Kidney (tissue), 14 donors: ENCODE data around the gene LIN7C. TPM values are rescaled to one million over a fixed set of nuclear protein-coding genes. Genes with fewer than 3 reads are reported as not detected.

Experiments
- DNase-seq, 5 donors: peaks; one replicate each; pipeline ENCODE4 v3.0.0-alpha.2; 2013 to 2020
- FAIRE-seq: peaks from 2 replicates; lab custom pipeline; 2012; peaks lifted over from hg19 to GRCh38; lab: Jason Lieb, UNC
- H3K27ac ChIP-seq, 2 donors: one replicate each; pipeline ENCODE4 v1.7.0; 2013; ENCODE audit warnings: low read depth in 2 of 2, low read length in 2 of 2, inconsistent platforms in 1 of 2
- H3K27me3 ChIP-seq: one replicate; pipeline ENCODE4 v1.7.1; 2013; ENCODE audit warnings: low read length, inconsistent platforms; ENCODE audit not compliant: control insufficient read depth, insufficient read depth
- H3K36me3 ChIP-seq, 3 donors: one replicate each; pipeline versions ENCODE4 v1.7.0 to v1.7.1; 2013; ENCODE audit warnings: low read length in 3 of 3, control low read depth in 1 of 3, inconsistent platforms in 1 of 3; ENCODE audit not compliant: insufficient read depth in 3 of 3, control insufficient read depth in 2 of 3
- H3K4me1 ChIP-seq, 3 donors: one replicate each; pipeline versions ENCODE4 v1.7.0 to v1.7.1; 2013; ENCODE audit warnings: low read length in 3 of 3, inconsistent platforms in 1 of 3, low read depth in 1 of 3; ENCODE audit not compliant: control insufficient read depth in 2 of 3, insufficient read depth in 2 of 3
- H3K4me3 ChIP-seq, 3 donors: one replicate each; pipeline versions ENCODE4 v1.7.0 to v1.8.1; 2013; ENCODE audit warnings: low read length in 3 of 3, control low read depth in 1 of 3, inconsistent platforms in 1 of 3
- H3K9ac ChIP-seq, 3 donors: one replicate each; pipeline versions ENCODE4 v1.7.0 to v1.7.1; 2013; ENCODE audit warnings: low read length in 3 of 3, control low read depth in 1 of 3, inconsistent platforms in 1 of 3
- H3K9me3 ChIP-seq, 3 donors: one replicate each; pipeline versions ENCODE4 v1.7.0 to v1.7.1; 2013; ENCODE audit warnings: low read length in 3 of 3, control low read depth in 1 of 3, inconsistent platforms in 1 of 3; ENCODE audit not compliant: control insufficient read depth in 2 of 3, insufficient read depth in 1 of 3
- CTCF ChIP-seq: IDR thresholded peaks from 3 replicates; pipeline ENCODE4 v1.5.1; 2012; ENCODE audit warnings: mild to moderate bottlenecking, moderate library complexity, borderline replicate concordance; ENCODE audit not compliant: insufficient read depth; ENCODE audit errors: extremely low read depth
- intact Hi-C: fragments of 100-400 bp; cut with DNase I; formaldehyde crosslinking; loops from one replicate; pipeline ENCODE4 v1.11.1; 2022
- polyA plus RNA-seq: library from polyadenylated mRNA; stranded (reverse); fragments of 350-450 nt; fragmentation: Illumina TruSeq; extraction: RNeasy Lipid Tissue Mini Kit (QIAGEN cat#74804); gene quantifications from one replicate; pipeline ENCODE4 v1.2.3, GENCODE V29; 2014; ENCODE audit warnings: low read depth, low replicate concordance; ENCODE audit not compliant: insufficient read depth
- total RNA-seq: library from RNA; stranded (reverse); fragmentation: NEBNext Ultra II Directional; extraction: Animal tissue kit (Norgen Biotek cat#: 25700); gene quantifications from one replicate; pipeline ENCODE4 v1.2.1, GENCODE V29; 2021
- donor health status: control.
- donor health status: control.
- donor health status: control.
- donor health status: control.
- donor health status: control.
- donor health status: DM: yes; HTN: yes; CAD: no.
- donor health status: Normal renal cell carcinoma (clear cell type).

The LIN7C gene
- total and polyA plus RNA-seq, 2 donors from 2014 or later: 9.1 to 37.8 TPM

GRCh38 chr11:27472398-27473016, 34.1 kb downstream of the LIN7C start, which contains the start of gene LGR4:
Gene LGR4 (minus strand): TSS chr11:27472790. CDS start chr11:27472302, 488 bp downstream.
- DNase-seq: peak; percentile 97 to 99 (median 97)
- H3K9ac ChIP-seq: peak within 1 kb of the TSS; percentile 20 to 88 (median 84)
- H3K9me3 ChIP-seq: no peaks in the 10 kb centered on the region
- peak; percentile 79 for FAIRE-seq
- H3K27me3 ChIP-seq: no peaks in the 10 kb centered on the region
- peak within 1 kb of the TSS; percentile 65 to 79 (median 74) for H3K4me3 ChIP-seq
- H3K27ac ChIP-seq: peak within 1 kb of the TSS; percentile 84 to 86
- no peak for TF ChIP-seq CTCF
- peaks cover 0 to 7% (median 4%) of the 10 kb centered on the region in 3 donors for H3K4me1 ChIP-seq
- no peaks in the 10 kb centered on the region for H3K36me3 ChIP-seq
- intact Hi-C loops: no loop called here

GRCh38 chr11:27471589-27472397, 34.8 kb downstream of the LIN7C start:
- intact Hi-C loops: no loop called here
- DNase-seq (peak; percentile 52 to 86 (median 67)), FAIRE-seq (no peak)
- Histone ChIP-seq H3K27ac (peak overlapping the region; percentile 84 to 86), H3K9ac (peak overlapping the region; percentile 5 to 88 (median 84)), H3K4me1 (peaks cover 0 to 7% (median 4%) of the 10 kb centered on the region in 3 donors), H3K4me3 (peak overlapping the region; percentile 55 to 79 (median 74)), H3K9me3 (no peaks in the 10 kb centered on the region), H3K27me3 (no peaks in the 10 kb centered on the region), H3K36me3 (no peaks in the 10 kb centered on the region)
- TF ChIP-seq CTCF: no peak

- DNase-seq (peak in 1 of 5 donors; percentile 64), FAIRE-seq (no peak)
- Histone ChIP-seq H3K9me3 (no peaks in the 10 kb centered on the region), H3K27me3 (no peaks in the 10 kb centered on the region), H3K4me3 (peak overlapping the region; percentile 55 to 79 (median 69)), H3K36me3 (no peaks in the 10 kb centered on the region), H3K27ac (peak overlapping the region; percentile 82 to 84), H3K4me1 (peaks cover 0 to 7% (median 4%) of the 10 kb centered on the region in 3 donors), H3K9ac (peak overlapping the region; percentile 5 to 88 (median 84))
- TF ChIP-seq CTCF: no peak
- intact Hi-C loops: no loop called here
Observed at GRCh38 chr11:27470826-27471588, 35.6 kb downstream of the LIN7C start.
